HG03095 (cell line): ENCODE data around the gene RINL.
"Not testable (repeated sequence)": the region's sequence is repeated elsewhere in the genome, so short reads cannot be mapped to it uniquely, and the experiment has no call there.

Experiments
- ATAC-seq: cut with Tn5 transposase; IDR thresholded peaks from one replicate; pipeline ENCODE4 v1.9.1; 2021; ENCODE audit warnings: moderate library complexity; ENCODE audit not compliant: unreplicated experiment

The RINL gene

GRCh38 chr19:38907227-38907626 is 29.2 kb upstream of the RINL start:
- no peak for ATAC-seq

DNA sequence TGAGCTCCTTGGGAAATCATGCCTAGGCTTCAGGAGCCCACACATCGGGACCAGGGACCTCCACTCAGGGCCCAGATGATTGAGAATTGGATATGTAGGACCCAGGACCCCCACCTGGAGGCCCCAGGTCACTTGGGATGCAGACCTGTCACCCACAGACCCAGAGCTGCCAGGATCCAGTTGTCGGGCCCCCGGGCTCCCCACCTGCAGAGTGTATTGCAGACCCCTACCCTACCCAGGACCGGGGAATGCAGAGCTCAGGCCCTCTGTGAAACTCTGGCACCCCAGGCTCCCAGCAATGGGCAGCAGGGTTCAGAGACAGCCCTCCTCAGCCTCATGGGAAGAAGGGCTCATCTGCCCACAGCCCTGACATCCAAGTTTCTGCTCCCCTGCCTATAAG is 27.5 kb upstream of the RINL start:
- no peak for ATAC-seq

DNA sequence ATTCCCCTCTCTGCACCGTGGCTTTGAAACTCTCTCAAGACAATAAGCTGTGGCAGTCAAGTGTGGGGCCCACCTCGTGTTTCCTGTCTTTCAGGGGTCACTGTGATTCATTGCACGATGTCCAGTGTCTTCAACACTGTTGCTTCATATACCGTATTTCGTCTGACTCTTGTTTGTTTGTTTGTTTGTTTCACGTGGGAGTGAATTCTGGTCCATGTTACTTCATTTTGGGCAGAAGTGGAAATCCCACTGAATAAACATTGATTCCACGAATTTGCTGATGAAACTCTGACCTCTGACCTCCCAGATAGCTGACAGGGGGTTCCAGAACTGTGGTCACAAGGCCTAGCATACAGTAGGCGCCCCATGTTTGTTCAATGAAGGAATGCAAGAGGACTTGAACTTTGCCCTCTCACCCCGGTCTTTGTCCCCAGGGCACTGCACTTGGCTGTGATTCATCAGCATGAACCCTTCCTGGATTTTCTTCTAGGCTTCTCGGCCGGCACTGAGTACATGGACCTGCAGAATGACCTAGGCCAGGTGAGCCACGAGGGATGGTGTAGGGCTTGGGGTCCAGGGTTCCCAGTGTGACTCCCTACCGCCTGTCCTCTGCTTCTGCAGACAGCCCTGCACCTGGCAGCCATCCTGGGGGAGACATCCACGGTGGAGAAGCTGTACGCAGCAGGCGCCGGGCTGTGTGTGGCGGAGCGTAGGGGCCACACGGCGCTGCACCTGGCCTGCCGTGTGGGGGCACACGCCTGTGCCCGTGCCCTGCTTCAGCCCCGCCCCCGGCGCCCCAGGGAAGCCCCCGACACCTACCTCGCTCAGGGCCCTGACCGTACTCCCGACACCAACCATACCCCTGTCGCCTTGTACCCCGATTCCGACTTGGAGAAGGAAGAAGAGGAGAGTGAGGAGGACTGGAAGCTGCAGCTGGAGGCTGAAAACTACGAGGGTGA is 26.8 kb upstream of the RINL start:
- no peak for ATAC-seq

DNA sequence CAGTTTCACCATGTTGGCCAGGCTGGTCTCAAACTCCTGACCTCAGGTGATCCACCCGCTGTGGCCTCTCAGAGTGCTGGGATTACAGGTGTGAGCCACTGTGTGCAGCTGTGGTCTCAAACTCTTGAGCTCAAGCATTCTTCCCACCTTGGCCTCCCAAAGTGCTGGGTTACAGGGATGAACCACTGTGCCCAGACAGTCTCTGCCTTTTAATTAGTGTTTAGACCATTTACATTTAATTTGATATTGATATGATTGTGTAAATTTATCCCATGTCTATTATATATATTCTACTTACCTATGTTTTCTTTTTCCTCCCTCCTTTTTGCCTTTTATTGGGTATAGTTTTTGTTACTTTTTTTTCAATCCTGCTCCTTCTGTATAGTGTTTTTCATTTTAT is 23.6 kb upstream of the RINL start:
- ATAC-seq, result no peak

DNA sequence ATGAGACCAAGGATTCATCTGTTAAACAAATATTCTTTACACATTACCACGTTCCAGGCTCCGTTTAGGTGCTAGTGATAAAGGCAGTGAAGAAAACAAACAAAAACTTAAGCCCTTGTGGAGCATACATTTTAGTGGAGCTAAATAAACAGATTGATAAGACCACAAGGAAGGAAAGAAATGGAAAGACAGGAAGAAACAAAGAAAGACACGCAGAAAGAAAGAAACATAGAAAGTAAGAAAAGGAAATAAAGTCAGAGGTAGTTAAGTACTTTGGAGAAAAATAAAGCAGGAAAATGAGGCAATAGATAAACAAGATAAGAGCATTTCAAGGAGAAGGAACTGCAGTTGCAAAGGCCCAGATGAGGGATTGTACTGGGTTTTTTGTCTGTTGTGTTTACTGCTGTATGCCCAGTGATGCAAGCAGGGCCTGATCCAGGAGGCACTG is 22.7 kb upstream of the RINL start:
- no peak for ATAC-seq

DNA sequence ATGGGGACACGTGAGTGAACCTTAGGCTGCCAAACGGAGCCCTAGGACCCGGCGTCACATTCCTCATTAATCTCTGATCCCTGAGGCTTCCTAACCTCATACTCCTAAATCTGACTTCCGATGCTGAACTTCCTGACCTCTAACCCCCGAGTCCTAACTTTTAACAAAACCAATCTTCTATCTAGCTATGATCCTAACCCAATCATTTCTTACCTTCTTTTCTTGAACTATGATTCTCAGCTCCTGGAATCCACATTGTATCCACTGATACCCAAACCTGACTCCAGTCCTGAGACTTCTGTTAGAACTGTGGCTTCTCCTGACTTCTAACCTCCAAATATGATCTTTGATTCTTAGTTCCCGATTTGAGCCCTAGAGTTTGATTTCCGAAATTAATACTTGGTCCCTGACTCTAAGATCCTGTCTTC is 22.1 kb upstream of the RINL start:
- no peak for ATAC-seq

GRCh38 chr19:38899447-38900201 is 21.5 kb upstream of the RINL start, which contains the start of the genes NFKBIB and SIRT2:
NFKBIB (plus strand) TSS chr19:38899969; CDS start chr19:38900033, 64 bp downstream.
SIRT2 (minus strand) TSS chr19:38899618; CDS start chr19:38899521, 97 bp downstream.
- ATAC-seq, result peak; percentile 83

DNA sequence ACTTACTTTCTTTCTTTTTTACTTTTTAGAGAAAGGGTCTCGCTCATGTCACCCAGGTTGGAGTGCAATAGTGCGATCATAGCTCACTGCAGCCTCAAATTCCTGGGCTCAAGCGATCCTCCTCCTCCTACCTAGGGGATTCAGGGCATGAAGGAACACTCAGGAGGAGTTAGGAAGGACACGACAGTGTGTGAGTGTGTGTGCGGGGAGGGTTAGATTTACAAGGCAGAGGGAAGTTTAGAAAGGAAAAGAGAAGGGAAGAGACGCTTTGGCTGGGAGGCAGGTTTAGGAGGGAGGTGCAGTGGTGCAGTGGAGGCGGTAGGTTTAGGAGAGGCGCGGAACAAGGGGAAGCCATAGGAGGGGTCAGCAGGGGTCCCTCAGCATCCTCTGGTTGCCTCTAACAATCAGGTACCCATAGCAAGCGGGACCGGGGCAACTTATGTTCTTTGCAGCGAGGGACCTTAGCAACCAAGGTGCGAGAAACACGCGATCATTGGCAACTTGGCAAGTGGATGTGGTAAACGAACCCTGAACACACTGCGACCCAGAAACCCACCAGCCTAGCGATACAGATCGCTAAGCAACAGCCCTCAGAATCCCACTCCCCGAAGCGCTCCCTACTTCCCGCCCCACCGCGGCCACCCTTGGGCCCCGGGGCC is 20.8 kb upstream of the RINL start:
- no peak for ATAC-seq

GRCh38 chr19:38894968-38895367 is 16.9 kb upstream of the RINL start:
- no peak for ATAC-seq

GRCh38 chr19:38893341-38893771 is 15.3 kb upstream of the RINL start:
- ATAC-seq, result no peak

DNA sequence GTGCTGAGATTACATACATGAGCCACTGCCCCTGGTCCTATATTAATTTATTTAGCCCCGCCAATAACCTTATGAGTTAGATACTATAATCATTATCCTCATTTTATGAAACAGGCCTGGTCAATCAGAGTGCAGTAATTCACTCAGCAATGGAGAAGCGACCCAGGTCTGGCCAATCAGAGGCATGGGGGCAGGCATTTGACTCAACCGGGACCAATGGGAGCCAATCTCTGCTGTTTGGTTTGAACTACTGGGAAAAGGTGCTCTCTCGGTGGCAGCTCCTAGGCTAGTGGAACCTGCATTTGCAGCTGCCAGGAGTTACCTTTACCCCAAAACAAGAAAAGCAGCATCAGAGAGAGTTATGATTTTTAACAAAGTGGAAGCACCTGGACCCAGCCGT is 14.8 kb upstream of the RINL start:
- ATAC-seq, result no peak

DNA sequence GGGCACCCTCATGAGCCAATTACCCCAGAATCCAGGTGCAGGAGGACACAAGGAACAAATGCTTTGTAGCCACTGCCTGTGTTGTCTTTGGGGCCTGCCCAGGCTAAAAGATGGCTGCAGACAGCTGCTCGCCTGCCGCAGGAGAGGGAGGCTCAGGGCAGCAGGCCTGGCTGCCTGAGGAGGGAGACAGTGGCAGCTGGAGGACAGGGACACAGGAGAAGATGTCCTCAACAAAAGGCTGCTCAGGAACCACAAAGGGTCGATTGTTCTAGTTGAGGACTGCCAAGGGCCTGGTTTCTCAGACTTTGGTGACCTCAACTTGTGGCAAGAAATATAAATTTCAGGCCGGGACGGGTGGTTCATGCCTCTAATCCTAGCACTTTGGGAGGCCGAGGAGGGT is 13.7 kb upstream of the RINL start:
- no peak for ATAC-seq

- ATAC-seq, result no peak
Measured at GRCh38 chr19:38890686-38891085, 12.6 kb upstream of the RINL start.

DNA sequence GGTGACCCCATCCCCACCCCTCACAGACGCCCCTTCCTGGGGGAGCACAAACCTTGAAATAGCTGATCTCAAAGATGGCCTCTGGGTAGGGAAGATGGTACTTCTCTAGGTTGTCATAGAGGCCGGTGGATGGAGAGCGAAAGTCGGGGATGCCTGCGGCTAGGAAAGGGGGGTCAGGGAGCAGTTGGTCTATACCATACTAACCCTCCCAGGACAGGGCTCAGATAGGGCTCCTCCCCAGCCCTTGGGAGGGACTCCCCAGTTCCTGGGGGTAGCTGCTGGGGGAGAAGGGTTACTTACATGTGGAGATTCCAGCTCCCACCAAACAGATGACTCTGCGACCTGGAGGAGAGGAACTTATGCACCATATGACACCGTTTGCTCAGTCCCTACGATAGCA is 11.7 kb upstream of the RINL start:
- ATAC-seq, result no peak

GRCh38 chr19:38888876-38889275 is 10.8 kb upstream of the RINL start:
- ATAC-seq, result no peak

DNA sequence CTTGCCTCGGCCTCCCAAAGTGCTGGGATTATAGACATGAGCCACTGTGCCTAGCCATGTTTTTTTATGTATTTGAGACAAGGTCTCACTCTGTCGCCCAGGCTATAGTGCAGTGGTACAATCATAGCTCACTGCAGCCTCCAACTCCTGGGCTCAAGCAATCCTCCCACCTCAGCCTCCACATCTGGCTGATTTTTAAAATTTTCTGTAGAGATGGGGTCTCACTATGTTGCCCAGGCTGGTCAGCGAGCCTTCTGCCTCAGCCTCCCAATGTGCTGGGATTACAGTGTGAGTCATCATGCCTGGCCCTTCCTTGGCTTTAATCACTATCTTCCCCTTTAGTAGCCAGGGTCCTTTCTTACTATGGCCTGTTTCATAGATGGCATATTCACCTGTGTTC is 6.6 kb upstream of the RINL start:
- ATAC-seq, result not testable (repeated sequence)

GRCh38 chr19:38883286-38883685 is 5.2 kb upstream of the RINL start:
- no peak for ATAC-seq

DNA sequence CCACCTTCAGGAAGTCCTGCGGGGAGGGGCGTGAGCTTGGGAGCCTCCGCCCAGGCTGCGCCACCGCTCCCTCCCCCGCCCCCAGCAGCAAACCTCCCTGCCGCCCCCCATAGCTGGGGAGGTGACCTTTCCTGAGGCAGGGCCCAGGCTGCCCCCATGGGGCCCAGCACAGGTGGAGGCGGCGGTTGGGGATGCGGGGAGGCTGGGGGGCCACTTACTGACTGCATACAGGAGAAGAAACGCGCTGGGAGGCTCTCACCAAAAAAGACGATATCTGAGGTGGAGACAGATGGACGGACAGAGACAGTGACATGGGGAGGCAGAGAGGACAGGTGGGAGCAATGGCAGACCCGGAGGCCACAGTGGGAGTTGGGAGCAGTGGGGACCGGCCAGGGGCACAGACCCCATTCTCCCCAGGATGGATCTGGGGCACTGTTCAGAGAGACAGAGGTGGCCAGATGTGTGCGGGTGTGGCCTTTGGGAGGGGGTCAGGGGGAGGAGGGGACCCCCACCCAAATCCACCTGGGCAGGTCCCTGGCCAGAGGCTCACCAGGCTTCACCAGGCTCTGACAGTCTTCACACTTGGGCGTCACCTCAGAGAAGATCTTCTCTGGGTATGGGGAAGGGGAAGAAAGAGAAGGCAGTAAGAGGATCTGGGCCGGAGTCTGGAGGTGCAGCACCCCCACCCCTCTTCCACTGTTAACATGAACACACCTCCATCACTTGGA is 3.0 kb upstream of the RINL start:
- no peak for ATAC-seq

- no peak for ATAC-seq
Measured at GRCh38 chr19:38880076-38880881, 2.2 kb upstream of the RINL start.

GRCh38 chr19:38879400-38879751 is 1.3 kb upstream of the RINL start:
- no peak for ATAC-seq
